Measurements from ENCODE around the gene ARID5B.
A peak's percentile ranks its signal among the peaks of the same experiment; 100 is the strongest.

Gene ARID5B

DNA sequence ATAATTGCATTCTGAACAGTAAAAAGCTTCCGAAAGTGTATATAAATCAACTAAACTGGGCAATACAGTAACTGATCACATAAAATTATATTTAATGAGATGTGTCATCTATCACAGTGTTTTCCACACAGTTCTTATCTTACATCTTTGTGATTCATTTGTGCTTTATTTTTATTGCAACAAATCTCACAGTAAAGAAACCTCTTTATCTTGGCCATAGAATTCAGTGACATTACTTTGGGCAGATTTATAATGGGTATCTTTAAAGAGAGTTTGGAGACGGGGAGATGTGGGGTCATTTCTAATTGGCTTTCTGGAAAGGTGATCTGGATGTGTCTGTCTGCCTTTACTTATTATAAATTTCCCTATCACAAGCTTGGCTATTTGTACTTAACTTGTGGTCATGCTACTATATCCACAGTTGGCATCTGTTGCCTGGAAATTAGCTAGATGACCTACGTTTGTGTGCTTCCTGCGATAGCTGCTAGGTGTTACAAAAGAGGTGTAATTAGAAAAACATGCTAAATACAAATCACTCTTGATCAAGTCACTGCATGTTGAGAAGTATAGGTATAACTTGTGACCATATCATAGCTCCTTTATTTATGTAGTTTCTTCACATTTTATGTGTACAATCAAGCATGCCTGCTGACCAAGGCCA lies 123.8 kb downstream of the ARID5B start (continued):
- TF ChIP-seq BCL11B (tag by site-specific recombination; IDR thresholded peaks at IDR 0.05; ENCODE audit: low read depth) = no peak
- TF ChIP-seq, protein P1, sequence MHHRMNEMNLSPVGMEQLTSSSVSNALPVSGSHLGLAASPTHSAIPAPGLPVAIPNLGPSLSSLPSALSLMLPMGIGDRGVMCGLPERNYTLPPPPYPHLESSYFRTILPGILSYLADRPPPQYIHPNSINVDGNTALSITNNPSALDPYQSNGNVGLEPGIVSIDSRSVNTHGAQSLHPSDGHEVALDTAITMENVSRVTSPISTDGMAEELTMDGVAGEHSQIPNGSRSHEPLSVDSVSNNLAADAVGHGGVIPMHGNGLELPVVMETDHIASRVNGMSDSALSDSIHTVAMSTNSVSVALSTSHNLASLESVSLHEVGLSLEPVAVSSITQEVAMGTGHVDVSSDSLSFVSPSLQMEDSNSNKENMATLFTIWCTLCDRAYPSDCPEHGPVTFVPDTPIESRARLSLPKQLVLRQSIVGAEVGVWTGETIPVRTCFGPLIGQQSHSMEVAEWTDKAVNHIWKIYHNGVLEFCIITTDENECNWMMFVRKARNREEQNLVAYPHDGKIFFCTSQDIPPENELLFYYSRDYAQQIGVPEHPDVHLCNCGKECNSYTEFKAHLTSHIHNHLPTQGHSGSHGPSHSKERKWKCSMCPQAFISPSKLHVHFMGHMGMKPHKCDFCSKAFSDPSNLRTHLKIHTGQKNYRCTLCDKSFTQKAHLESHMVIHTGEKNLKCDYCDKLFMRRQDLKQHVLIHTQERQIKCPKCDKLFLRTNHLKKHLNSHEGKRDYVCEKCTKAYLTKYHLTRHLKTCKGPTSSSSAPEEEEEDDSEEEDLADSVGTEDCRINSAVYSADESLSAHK (tag by site-specific recombination; IDR thresholded peaks at IDR 0.05) = peak; percentile 57; the same call in 1 of the 2 replicates
- 0 out of 2 replicates have a peak, but pooled peaks have one; percentile 73 for TF ChIP-seq GFI1B (tag by site-specific recombination; IDR thresholded peaks at IDR 0.05)
- TF ChIP-seq, protein P2, sequence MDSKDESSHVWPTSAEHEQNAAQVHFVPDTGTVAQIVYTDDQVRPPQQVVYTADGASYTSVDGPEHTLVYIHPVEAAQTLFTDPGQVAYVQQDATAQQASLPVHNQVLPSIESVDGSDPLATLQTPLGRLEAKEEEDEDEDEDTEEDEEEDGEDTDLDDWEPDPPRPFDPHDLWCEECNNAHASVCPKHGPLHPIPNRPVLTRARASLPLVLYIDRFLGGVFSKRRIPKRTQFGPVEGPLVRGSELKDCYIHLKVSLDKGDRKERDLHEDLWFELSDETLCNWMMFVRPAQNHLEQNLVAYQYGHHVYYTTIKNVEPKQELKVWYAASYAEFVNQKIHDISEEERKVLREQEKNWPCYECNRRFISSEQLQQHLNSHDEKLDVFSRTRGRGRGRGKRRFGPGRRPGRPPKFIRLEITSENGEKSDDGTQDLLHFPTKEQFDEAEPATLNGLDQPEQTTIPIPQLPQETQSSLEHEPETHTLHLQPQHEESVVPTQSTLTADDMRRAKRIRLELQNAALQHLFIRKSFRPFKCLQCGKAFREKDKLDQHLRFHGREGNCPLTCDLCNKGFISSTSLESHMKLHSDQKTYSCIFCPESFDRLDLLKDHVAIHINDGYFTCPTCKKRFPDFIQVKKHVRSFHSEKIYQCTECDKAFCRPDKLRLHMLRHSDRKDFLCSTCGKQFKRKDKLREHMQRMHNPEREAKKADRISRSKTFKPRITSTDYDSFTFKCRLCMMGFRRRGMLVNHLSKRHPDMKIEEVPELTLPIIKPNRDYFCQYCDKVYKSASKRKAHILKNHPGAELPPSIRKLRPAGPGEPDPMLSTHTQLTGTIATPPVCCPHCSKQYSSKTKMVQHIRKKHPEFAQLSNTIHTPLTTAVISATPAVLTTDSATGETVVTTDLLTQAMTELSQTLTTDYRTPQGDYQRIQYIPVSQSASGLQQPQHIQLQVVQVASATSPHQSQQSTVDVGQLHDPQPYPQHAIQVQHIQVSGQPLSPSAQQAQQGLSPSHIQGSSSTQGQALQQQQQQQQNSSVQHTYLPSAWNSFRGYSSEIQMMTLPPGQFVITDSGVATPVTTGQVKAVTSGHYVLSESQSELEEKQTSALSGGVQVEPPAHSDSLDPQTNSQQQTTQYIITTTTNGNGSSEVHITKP (tag by site-specific recombination; IDR thresholded peaks at IDR 0.05) = peak; percentile 25; the same call in 1 of the 2 replicates
- TF ChIP-seq, protein P3, sequence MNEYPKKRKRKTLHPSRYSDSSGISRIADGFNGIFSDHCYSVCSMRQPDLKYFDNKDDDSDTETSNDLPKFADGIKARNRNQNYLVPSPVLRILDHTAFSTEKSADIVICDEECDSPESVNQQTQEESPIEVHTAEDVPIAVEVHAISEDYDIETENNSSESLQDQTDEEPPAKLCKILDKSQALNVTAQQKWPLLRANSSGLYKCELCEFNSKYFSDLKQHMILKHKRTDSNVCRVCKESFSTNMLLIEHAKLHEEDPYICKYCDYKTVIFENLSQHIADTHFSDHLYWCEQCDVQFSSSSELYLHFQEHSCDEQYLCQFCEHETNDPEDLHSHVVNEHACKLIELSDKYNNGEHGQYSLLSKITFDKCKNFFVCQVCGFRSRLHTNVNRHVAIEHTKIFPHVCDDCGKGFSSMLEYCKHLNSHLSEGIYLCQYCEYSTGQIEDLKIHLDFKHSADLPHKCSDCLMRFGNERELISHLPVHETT (tag by site-specific recombination; IDR thresholded peaks at IDR 0.05) = 0 out of 2 replicates have a peak, but pooled peaks have one; percentile 33
- TF ChIP-seq ZNF501 (tag by site-specific recombination; IDR thresholded peaks at IDR 0.05) = 0 out of 2 replicates have a peak, but pooled peaks have one; percentile 32
- no peak for TF ChIP-seq ZNF354C (tag by site-specific recombination; IDR thresholded peaks at IDR 0.05; ENCODE audit: borderline replicate concordance, low read depth)
- TF ChIP-seq ZNF664 (tag by site-specific recombination; IDR thresholded peaks at IDR 0.05) = peak; percentile 93
- TF ChIP-seq ZEB2 (tag by site-specific recombination; IDR thresholded peaks at IDR 0.05) = peak; percentile 87; the same call in 1 of the 2 replicates
- no peak for TF ChIP-seq ZNF777 (tag by site-specific recombination; IDR thresholded peaks at IDR 0.05; ENCODE audit: borderline replicate concordance)
- TF ChIP-seq ZNF433 (tag by site-specific recombination; IDR thresholded peaks at IDR 0.05; ENCODE audit: low read depth) = no peak
- peak; percentile 71; the same call in 1 of the 2 replicates for TF ChIP-seq TCF7L2 (IDR thresholded peaks at IDR 0.05; ENCODE audit: borderline replicate concordance, low read depth, low read length)
- TF ChIP-seq, protein P4, sequence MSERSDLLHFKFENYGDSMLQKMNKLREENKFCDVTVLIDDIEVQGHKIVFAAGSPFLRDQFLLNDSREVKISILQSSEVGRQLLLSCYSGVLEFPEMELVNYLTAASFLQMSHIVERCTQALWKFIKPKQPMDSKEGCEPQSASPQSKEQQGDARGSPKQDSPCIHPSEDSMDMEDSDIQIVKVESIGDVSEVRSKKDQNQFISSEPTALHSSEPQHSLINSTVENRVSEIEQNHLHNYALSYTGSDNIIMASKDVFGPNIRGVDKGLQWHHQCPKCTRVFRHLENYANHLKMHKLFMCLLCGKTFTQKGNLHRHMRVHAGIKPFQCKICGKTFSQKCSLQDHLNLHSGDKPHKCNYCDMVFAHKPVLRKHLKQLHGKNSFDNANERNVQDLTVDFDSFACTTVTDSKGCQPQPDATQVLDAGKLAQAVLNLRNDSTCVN (tag by site-specific recombination; optimal IDR thresholded peaks at IDR 0.05) = no peak
- peak; percentile 96 for TF ChIP-seq ZNF843 (tag by site-specific recombination; IDR thresholded peaks at IDR 0.05)
- peak; percentile 79 for TF ChIP-seq OSR2 (tag by site-specific recombination; IDR thresholded peaks at IDR 0.05)
- TF ChIP-seq, protein P5, sequence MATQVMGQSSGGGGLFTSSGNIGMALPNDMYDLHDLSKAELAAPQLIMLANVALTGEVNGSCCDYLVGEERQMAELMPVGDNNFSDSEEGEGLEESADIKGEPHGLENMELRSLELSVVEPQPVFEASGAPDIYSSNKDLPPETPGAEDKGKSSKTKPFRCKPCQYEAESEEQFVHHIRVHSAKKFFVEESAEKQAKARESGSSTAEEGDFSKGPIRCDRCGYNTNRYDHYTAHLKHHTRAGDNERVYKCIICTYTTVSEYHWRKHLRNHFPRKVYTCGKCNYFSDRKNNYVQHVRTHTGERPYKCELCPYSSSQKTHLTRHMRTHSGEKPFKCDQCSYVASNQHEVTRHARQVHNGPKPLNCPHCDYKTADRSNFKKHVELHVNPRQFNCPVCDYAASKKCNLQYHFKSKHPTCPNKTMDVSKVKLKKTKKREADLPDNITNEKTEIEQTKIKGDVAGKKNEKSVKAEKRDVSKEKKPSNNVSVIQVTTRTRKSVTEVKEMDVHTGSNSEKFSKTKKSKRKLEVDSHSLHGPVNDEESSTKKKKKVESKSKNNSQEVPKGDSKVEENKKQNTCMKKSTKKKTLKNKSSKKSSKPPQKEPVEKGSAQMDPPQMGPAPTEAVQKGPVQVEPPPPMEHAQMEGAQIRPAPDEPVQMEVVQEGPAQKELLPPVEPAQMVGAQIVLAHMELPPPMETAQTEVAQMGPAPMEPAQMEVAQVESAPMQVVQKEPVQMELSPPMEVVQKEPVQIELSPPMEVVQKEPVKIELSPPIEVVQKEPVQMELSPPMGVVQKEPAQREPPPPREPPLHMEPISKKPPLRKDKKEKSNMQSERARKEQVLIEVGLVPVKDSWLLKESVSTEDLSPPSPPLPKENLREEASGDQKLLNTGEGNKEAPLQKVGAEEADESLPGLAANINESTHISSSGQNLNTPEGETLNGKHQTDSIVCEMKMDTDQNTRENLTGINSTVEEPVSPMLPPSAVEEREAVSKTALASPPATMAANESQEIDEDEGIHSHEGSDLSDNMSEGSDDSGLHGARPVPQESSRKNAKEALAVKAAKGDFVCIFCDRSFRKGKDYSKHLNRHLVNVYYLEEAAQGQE (tag by site-specific recombination; IDR thresholded peaks at IDR 0.05) = no peak
- TF ChIP-seq KLF8 (tag by site-specific recombination; IDR thresholded peaks at IDR 0.05) = 0 out of 2 replicates have a peak, but pooled peaks have one; percentile 22
- TF ChIP-seq SCRT2 (tag by site-specific recombination; IDR thresholded peaks at IDR 0.05) = peak; percentile 64
- TF ChIP-seq ZNF366 (tag by site-specific recombination; conservative IDR thresholded peaks at IDR 0.05) = peak; percentile 82
- peak; percentile 65 for TF ChIP-seq ZNF629 (tag by site-specific recombination; IDR thresholded peaks at IDR 0.05)
- TF ChIP-seq, protein P6, sequence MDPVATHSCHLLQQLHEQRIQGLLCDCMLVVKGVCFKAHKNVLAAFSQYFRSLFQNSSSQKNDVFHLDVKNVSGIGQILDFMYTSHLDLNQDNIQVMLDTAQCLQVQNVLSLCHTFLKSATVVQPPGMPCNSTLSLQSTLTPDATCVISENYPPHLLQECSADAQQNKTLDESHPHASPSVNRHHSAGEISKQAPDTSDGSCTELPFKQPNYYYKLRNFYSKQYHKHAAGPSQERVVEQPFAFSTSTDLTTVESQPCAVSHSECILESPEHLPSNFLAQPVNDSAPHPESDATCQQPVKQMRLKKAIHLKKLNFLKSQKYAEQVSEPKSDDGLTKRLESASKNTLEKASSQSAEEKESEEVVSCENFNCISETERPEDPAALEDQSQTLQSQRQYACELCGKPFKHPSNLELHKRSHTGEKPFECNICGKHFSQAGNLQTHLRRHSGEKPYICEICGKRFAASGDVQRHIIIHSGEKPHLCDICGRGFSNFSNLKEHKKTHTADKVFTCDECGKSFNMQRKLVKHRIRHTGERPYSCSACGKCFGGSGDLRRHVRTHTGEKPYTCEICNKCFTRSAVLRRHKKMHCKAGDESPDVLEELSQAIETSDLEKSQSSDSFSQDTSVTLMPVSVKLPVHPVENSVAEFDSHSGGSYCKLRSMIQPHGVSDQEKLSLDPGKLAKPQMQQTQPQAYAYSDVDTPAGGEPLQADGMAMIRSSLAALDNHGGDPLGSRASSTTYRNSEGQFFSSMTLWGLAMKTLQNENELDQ (tag by site-specific recombination; IDR thresholded peaks at IDR 0.05; ENCODE audit: low read depth) = 0 out of 2 replicates have a peak, but pooled peaks have one; percentile 53
- peak; percentile 30; the same call in 1 of the 2 replicates for TF ChIP-seq KLF16 (tag by site-specific recombination; IDR thresholded peaks at IDR 0.05)
- TF ChIP-seq SP7 (tag by site-specific recombination; IDR thresholded peaks at IDR 0.05) = 0 out of 2 replicates have a peak, but pooled peaks have one; percentile 46
- TF ChIP-seq ZXDB (tag by site-specific recombination; IDR thresholded peaks at IDR 0.05) = peak; percentile 76

Data from HEK293 (cell line).